Islet of Langerhans (tissue), 1 donor: ENCODE data around the gene TMEM54.

ENCODE experiments used
- FAIRE-seq: peaks from one replicate; lab custom pipeline; 2011; peaks lifted over from hg19 to GRCh38; lab: Jason Lieb, UNC

Gene TMEM54, protein sequence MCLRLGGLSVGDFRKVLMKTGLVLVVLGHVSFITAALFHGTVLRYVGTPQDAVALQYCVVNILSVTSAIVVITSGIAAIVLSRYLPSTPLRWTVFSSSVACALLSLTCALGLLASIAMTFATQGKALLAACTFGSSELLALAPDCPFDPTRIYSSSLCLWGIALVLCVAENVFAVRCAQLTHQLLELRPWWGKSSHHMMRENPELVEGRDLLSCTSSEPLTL

DNA sequence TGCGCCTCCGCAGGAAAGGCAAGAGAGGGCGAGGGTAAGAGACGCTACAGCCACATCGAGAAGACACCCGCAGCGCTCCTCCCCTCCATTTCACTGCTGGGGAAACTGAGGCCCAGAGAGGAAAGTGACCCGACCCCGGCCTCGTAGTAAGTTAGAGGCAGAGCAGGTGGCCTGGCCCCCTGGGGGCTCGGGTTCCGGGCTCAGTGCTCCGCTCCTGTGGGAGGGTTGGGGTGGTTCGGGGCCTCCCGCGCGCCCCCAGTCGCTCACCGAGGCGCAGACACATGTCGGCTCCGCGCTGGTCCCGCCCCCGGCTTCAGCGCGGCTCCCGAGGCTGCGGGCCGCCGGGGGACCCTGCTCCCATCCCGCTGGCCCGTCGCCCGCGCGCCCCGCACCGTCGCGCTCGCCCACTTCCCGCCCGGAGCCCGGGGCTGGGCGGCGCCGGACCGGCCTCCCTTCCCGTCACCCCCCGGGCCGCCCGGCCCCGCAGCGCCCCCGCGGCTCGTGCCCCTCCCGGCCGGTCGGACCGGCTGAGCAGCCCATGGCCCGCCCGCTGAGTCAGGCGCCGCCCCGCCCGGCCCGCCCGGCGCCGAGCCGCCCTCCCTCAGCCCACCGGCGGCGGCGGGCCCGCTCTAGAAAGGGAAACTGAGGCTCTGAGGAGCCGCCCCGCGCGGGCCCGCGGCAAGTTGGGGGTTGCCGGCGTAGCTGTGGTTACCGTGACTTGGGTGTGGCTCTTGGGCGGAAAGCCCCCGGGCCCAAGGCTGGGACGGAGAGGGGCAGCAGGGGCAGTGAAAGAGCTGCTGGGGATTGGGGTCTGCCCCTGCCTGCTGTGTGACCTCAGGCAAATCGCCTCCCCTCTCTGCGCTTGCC, at the start of gene TMEM54:
Gene TMEM54 (minus strand): TSS at position 434 of the 867 bp plus-strand sequence. CDS start 151 bp downstream, at position 283.
- no peak for FAIRE-seq

DNA sequence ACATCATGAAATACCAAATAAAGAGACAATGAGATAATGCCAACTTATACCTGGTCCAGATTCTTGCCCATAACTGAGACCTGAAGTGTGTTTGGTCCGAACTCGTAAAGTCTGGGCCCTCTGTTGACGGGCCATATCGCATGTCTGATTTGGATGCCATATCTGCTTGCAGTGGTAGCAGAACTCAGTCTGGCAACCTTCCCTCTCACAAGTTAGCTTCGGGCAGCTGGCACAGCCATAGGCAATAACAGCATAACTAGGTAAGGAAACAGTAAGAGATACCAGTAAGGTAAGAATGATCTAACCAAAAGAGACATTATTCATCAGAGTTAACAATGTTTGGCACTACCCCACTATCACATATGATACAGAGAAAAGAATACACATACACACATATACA, 48.3 kb upstream of the TMEM54 start:
- FAIRE-seq: no peak

DNA sequence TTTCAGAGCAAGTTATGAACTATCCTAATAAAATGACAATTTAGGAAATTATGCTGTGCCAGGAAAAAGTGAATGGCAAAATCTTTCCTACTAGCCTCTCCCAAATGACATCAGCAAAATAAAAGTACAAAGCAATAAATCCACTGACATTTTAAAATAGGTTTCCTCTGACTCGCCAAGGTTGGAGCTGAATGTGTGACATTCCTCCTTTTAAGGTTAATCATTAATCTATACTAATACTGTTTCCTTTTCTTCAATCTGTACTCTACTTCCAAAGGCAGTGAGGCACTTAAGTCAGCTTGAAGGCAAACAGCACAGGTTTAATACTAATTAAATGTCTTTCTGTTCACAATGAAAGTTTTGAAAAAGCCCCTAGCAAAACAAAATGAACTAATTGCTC, 47.7 kb upstream of the TMEM54 start:
- FAIRE-seq: peak; percentile 98

DNA sequence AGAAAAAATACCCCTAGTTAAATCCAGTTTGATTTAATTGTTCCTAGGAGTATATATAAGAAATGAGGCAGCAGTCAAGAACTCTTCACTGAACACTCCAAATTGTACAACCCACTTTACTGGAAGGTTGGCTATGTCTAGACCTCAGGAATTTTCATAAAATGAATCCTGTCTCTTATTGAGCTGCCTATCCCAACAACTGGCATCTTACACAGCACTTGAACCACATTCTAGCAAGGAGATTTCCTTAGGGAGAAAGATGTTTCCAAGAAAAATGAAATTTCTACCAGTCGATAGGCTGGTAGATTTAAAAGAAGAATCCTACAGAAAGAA, 47.2 kb upstream of the TMEM54 start:
- no peak for FAIRE-seq

DNA sequence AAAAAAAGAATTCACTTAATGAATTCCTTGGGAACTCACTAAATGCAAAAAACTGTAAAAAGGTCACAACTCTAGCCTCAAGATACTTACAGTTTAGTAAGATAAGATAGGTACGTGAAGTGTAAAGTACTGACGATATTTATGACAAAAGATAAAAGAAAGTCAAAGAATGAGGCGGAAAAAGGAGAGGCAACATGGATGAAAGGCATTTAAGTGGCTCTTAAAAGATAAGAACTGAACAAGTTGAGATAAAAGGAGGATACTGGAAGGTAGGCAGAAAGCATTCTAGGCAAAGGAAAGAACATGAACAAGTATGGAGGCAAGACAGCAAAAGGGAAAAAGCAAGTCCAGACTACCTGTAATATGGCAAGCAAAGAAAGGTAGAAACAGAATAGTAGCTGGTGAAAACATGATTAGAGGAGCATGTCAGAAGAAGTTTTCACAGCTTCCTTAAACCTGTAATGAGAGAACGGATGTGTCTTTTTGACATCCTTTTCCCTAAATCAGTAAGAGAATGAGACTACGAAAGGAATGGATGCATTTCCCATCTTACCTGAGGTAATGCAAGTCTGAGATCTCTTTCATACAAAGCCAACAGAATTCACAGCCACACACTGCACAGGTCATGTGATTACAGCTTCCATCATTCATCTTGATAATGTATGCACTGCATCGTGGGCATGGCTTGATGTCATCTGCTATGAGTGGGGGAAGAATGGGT, 46.6 kb upstream of the TMEM54 start:
- FAIRE-seq: no peak

DNA sequence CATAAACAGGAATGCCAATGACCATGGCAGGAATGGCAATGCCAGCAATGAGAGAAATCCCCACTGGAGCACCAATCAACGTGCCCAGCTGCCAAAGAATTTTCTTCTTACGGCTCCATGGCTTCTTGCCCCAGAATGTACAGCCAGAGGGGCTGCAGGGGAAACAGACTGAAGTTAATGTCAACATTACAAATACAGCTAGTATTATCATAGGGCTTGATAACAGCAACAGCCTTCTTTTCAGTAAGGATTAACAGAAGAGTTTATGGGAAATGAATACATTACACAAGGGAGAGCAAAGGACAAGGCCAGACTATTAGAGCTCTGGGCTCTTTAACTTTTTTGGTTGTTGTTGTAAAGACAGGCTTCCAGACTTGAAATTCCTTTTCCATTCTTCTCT, 45.2 kb upstream of the TMEM54 start:
- no peak for FAIRE-seq

DNA sequence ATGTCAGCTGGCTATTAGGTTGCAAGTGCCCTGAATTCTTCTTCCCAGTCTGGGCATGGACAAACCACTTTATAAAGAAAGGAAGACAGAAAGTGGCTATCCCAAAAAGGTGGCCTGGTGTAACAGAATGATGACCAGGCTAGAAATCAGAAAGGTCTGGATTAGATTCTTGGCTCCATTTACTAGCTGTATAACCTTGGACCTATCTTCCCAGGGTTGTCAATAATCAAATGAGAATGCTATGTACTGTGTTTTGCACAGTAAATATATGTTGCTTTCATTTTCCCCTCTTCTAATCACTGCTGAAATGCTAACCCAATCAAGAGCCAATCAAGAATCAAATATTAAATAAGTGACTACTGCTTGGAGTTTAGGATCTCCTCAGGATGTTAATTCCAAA, 43.0 kb upstream of the TMEM54 start:
- FAIRE-seq: no peak

DNA sequence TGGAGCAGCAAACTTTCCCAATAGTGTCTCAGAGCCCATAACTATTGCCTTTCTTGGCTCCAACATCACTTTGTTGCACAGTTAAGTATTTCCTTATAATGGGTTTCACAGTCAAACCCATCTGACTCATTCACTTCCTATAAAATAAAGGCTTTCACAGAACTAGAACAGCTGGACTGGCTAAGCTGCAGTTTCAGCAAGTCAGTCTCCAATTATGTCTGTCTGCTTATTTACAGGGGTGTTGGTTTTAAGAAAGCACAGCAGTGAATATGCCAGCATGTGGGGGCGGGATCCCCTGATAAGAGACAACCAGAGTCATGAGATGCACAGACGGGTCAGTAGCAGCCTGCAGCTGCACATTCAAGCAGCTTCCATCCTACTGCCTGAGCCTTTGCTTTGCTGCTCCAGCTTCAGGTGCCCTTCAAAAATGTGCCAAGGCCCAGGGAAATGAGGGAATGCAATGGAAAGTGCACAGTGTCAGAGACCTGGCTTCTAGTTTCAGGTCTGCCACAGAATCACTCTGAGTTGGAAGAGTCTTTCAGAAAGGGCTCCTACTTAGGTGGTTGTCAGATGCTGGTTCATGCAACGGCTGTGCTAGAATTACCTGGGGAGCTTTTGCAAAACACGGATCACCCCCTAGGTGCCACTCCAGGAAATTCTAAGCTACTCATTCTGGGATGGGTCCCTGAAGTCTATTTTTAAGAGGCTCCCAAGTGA, 38.6 kb upstream of the TMEM54 start:
- no peak for FAIRE-seq

DNA sequence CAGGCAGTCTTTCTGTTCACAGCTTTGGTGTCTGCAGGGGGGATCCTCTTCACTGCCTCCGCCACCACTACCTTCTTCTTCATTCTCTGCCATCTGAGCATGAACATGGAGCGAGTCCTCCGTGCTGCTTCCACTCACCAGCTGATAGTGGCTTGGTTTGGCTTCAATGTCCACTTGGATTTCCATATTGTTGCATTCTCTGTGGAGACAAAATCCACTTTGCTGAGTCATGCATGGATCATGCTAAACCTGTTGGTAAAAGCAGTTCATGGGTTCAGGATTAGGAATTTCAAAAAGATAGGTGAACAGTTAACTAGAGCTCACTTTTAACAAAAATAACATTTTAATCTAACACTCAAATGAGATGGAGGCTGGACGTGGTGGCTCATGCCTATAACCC, 35.9 kb upstream of the TMEM54 start:
- no peak for FAIRE-seq

DNA sequence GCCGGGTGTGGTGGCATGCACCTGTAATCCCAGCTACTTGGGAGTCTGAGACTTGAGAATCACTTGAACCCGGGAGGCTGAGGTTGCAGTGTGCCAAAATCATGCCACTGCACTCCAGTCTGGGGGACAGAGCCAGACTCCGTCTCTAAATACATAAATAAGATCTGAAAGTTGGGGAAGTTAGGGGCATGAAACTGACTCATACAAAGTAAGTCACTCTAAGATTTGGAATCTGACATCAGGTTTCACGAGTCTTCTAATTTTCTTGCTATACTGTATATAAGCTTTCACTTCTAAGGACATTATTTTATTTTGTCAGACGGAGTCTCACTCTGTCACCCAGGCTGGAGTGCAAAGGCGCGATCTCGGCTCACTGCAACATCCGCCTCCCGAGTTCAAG, 33.3 kb upstream of the TMEM54 start:
- no peak for FAIRE-seq

DNA sequence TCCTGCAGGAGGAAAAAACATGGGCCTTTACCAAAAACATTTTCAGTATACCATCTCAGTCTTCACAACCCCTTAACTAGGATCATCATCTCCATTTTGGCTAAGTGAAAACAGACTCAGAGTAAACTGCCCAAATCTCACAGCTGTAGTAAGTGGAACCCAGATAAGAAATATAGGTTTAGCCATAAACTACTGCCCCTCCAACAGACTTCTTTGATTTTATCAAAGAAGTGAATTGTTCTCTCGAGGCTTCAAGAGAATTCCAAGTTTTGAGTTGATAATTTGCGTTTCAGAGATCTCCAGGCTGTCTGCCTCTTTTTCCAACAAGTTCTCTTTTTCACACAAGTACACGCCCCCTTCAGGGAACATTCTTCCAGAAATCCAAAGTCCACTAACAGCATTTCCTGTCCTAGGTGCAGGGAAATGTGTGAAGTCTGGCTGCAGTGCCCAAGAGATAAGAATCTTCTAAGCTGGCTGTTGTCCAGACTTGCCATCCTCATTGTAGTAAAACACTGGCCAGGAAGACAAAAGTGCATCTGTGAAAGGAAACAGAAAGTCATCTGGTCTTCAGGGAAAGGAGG, 32.6 kb upstream of the TMEM54 start:
- FAIRE-seq: no peak

DNA sequence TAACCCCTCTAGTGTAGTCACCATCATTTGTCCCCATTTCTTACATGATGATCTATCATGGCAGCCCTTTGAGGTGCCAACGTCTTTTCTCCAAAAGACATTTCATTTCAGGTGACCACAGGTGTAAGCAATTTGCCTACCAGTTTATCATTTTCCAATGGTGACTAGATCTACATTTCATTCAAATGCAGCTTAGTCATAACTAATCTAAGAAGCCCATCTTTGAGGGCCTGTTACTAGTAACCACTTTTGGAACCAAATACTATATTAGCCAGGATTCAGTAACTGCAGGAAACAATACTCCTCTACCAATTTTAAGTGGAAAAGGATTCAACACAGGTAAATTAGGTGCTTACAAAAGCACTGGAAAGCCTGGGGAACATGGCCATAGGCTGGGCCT, 30.6 kb upstream of the TMEM54 start:
- FAIRE-seq: no peak

DNA sequence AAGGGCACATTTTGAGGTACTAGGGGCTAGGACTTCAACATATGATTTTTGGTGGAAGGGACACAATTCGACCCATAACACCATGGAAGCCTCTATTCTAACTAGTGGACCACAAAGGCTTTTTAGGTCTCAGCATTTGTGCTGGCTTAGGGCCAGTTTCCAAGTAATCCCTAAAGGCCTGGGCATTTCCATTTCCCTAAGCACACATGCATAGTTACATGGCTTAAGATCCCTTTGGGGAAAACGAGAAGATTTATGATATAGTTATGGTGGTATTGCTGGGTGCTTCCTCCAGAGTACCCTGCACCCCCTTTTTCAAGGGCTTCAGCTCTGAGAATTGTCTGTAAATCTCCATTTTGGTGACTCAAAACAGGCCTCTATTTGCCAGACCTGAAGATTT, 28.2 kb upstream of the TMEM54 start:
- no peak for FAIRE-seq

DNA sequence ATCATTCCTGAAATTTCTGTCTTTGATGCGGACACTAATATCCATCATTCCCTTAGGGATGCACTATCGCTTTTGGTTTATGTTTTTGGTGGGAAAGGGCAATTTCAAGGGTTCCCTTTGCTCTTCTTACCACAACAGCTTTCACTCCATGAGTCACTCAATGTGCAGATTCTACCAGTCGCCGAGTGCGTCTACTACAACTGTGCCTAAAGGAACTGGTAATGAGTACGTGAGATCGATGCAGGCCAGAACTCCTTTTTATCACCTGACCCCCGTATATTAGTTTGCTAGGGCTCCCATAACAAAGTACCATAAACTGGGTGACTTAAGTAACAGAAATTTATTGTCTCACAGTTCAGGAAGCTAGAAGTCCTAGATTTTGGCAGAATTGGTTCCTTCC, 27.5 kb upstream of the TMEM54 start:
- no peak for FAIRE-seq

DNA sequence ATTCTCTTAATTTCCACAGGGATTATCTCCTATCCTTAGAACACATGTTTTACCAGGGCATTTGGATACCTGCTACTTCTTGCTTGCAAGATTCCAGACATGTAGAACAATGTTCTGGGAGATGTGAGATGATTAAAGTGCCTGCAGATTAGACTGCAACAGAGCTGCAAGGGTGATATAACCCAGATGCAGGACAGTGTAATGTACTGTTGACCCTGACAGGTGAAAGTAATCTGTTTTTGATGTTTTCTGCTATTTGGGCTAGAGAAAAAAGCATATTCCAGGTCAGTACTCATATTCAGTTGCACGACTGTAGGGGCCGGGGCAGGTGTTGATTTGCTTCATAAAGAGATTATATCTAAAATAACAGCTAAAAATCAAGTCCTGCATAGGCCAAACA, 27.1 kb upstream of the TMEM54 start:
- FAIRE-seq: no peak

DNA sequence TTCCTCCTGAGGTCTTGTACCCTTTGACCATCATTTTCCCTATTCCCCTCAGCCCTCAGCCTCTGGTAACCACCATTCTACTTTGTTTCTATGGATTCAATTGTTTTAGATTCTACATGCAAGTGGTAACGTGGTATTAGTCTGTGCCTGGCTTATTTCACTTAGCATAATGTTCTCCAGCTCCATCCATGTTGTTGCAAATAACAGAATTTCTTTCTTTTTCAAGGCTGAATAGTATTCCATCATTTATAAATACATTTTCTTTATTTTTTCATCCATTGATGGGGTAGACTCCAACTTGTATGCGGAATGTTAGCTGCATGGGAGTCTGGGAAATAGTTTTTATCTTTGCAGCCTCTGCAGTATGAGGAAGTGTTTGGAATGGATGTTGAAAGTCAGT, 26.3 kb upstream of the TMEM54 start:
- no peak for FAIRE-seq

DNA sequence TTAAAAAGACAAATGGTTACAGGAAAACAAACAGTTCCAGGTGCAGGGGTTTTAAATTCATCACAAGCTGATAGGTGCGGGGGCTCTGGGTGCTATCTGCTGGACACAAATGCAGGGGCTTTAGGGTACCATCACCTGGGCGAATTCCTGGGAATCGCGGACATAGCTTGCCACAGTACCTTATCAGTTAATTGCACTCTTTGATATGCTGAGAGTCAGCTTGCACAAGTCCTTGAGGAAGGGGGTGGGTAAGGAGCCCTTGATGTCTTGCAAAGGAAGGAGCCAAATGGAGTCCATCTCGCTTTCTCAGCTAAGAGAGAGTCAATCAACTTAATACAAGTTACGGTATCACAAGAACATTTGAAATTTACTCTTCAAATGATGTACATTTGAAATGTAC, 25.4 kb upstream of the TMEM54 start:
- FAIRE-seq: no peak

DNA sequence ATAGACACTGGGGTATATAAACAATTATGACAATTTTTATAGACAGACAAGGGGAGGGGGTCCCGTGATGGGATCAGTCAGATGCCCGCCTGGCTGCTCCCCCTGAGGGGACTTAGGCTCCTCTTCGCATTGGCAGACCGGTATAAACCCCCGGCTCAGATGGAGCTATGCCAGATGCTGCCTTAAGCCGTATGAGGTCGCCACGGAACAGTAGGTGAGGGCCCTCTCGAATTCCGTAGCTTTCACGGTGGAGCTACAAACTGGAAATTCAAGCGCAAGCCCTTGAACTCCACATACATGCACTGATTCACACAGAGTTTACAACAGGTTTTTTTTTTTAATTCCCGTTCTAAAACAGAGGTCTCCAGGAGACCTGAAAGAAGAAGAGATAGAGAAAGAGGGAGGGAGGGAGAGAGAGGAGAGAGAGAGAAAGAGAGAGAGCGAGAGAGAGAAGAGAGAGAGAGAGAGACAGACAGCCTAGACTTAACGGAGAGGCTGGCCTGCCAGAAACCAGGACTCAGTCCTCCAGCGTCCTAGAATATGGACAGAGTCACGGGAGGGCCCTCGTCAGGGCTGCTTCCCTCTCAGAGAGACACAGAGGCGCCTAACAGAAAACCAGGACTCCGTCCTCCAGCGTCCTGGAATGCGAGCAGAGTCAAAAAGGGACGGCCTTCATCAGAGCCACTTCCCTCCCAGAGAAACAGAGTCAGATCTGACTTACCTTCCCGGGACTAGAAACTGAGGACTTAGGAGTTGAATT, 24.4 kb upstream of the TMEM54 start:
- FAIRE-seq: no peak

DNA sequence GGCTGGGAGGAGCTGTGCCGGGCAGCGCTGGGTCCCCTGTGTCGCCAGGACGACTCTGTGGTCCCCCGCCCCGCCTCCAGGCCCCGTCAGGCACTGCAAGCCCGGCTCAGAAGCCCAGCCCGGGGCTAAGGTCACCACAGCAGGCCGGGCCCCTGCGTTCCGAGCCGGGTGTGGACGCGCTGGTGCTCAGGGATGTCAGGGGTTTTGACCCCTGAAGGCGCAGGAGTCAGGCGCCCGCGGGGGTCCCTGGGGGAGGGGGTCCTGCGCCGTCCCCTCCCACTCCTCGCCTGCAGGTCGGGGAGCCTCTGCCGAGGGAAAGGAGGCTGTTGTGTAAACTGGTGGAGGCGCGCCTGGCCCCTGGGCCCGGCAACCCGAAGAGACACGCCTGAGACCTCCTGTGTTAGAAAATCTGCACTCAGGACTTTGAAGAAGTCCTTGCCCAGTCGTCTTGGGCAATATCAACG, 23.7 kb upstream of the TMEM54 start:
- FAIRE-seq: no peak

DNA sequence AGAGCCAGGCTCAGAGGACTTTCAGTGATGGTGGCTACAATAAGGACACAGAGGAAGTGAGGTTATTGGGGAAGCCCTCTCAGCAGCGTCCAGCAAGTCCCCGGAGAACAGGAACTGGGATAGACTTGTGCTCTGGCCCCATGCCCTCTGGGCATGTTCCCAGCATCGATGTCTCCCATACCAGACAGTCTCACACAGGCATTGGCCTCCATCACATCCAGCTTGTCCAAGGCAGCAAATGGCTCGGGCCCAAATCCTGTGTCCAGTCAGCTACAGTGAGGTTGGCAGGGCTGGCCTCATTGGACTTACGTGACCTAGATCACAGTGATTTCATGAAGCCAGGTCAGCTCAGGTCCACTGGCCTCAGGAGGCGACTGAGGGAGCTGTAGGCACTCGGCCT, 19.6 kb upstream of the TMEM54 start:
- FAIRE-seq: no peak
